Hepatocyte (in vitro differentiated cells): ENCODE results near the gene HLA-DPB1. TPM values are rescaled to one million over a fixed set of nuclear protein-coding genes. Genes with fewer than 3 reads are reported as not detected.

Experiments
- DNase-seq: peaks from one replicate; pipeline ENCODE4 v3.0.0-alpha.2; 2016; ENCODE audit warnings: low spot score
- H2AFZ ChIP-seq: fragments of 200-600 bp; sonication (generic); 2 replicates; pipeline ENCODE4 v1.6.0; 2016; ENCODE audit warnings: antibody characterized with exemption, mild to moderate bottlenecking
- H3K27ac ChIP-seq: fragments of 200-600 bp; sonication (generic); 2 replicates; pipeline ENCODE4 v1.5.1; 2016; ENCODE audit warnings: mild to moderate bottlenecking
- H3K27me3 ChIP-seq: fragments of 200-600 bp; sonication (generic); 2 replicates; pipeline ENCODE4 v1.6.1; 2016
- H3K36me3 ChIP-seq: fragments of 200-600 bp; sonication (generic); replicated peaks from 2 replicates; pipeline ENCODE4 v1.5.1; 2016; ENCODE audit warnings: low read depth; ENCODE audit not compliant: insufficient read depth
- H3K4me1 ChIP-seq: fragments of 200-600 bp; sonication (generic); 2 replicates; pipeline ENCODE4 v1.5.1; 2016; ENCODE audit warnings: mild to moderate bottlenecking, moderate library complexity; ENCODE audit not compliant: insufficient read depth
- H3K4me2 ChIP-seq: fragments of 200-600 bp; sonication (generic); 2 replicates; pipeline ENCODE4 v1.6.0; 2016
- H3K4me3 ChIP-seq: fragments of 200-600 bp; sonication (generic); 2 replicates; pipeline ENCODE4 v1.5.1; 2016; ENCODE audit warnings: mild to moderate bottlenecking
- H3K79me2 ChIP-seq: fragments of 200-600 bp; sonication (generic); 2 replicates; pipeline ENCODE4 v1.6.0; 2017; ENCODE audit warnings: mild to moderate bottlenecking
- H3K9me2 ChIP-seq: fragments of 200-600 bp; sonication (generic); replicated peaks from 2 replicates; pipeline ENCODE4 v1.6.0; 2017; ENCODE audit warnings: mild to moderate bottlenecking; ENCODE audit not compliant: insufficient read depth
- H3K9me3 ChIP-seq: fragments of 200-600 bp; sonication (generic); 2 replicates; pipeline ENCODE4 v1.5.1; 2016; ENCODE audit warnings: low read depth, mild to moderate bottlenecking
- H4K20me1 ChIP-seq: fragments of 200-600 bp; sonication (generic); 2 replicates; pipeline ENCODE4 v1.6.0; 2016; ENCODE audit warnings: mild to moderate bottlenecking; ENCODE audit not compliant: insufficient read depth, poor library complexity, severe bottlenecking
- EZH2 ChIP-seq: fragments of 200-600 bp; sonication (generic); IDR thresholded peaks from 2 replicates; pipeline ENCODE4 v1.6.1; 2016; ENCODE audit warnings: antibody characterized with exemption, mild to moderate bottlenecking, borderline replicate concordance
- EZH2phosphoT487 ChIP-seq: fragments of 200-600 bp; sonication (generic); IDR thresholded peaks from one replicate; pipeline ENCODE4 v1.6.1; 2018; ENCODE audit warnings: antibody characterized with exemption, mild to moderate bottlenecking, low read depth, moderate library complexity; ENCODE audit not compliant: unreplicated experiment, severe bottlenecking
- WGBS: methylation state at CpG from one replicate; pipeline ENCODE4 v1.1.6; 2016; ENCODE audit warnings: low lambda C conversion rate; ENCODE audit errors: missing lambda C conversion rate; 5-methylcytosine and 5-hydroxymethylcytosine counted together
- polyA plus RNA-seq: library from polyadenylated mRNA; unstranded; fragments of >200 nt; fragmentation: Nextera tagmentation; extraction: Ambion mirVana; gene quantifications from 2 replicates; pipeline ENCODE4 v1.2.1, GENCODE V29; 2016
- total RNA-seq: library from RNA; depleted of rRNA; stranded (reverse); fragments of >200 nt; gene quantifications from 2 replicates; pipeline ENCODE4 v1.2.3, GENCODE V29; 2014
- TF ChIP-seq, protein P1 (sequence below): fragments of 200-600 bp; sonication (generic); IDR thresholded peaks from 2 replicates; pipeline ENCODE4 v1.5.1; 2016; ENCODE audit warnings: antibody characterized with exemption, mild to moderate bottlenecking; ENCODE audit not compliant: poor library complexity

The HLA-DPB1 gene
- total and polyA plus RNA-seq, 2 experiments from 2014 or later = 12.4 to 22.1 TPM

DNA sequence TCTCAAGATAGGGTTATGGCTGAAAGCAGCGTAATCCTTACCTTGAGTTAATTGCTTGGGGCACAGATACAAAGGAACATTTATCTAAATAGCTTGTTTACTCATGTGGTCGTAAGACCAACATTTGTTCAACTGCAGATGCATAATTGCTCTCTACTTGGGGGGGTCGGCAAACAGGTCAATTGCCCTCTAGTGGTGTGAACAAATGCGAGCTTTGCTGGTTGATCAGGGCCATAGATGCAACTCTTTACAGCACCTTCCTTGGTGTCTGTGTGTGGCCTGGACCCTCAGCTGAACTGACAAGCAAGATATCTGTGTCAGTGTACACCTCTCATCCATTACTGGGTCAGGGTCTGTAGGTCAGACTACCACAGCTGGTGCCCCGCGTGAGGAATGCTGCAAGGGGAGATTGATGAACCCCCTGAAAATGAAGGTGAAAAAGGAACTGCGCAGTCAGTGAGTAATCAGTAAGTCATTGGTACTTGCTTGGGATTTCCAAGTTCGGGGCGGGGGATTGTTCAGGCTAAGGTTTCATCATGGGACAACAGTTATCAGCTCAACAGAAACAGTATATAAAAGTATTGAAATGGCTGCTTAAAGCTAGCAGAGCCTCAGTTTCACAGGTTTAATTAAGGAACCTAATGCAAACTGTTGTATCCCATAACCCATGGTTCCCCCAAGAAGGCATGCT lies 26.3 kb upstream of the HLA-DPB1 start:
- Histone ChIP-seq H3K9me2 (no peaks in the 10 kb centered on the region), H3K9me3 (no peaks in the 10 kb centered on the region), H3K27me3 (peaks cover 4% of the 10 kb centered on the region), H4K20me1 (no peaks in the 10 kb centered on the region), H3K27ac (no peak overlapping the region), H3K4me2 (no peak overlapping the region), H3K36me3 (no peaks in the 10 kb centered on the region), H3K4me3 (no peak overlapping the region), H3K4me1 (no peaks in the 10 kb centered on the region), H3K79me2 (no peaks in the 10 kb centered on the region), H2AFZ (no peak overlapping the region)
- DNase-seq = no peak
- TF ChIP-seq, protein P1, sequence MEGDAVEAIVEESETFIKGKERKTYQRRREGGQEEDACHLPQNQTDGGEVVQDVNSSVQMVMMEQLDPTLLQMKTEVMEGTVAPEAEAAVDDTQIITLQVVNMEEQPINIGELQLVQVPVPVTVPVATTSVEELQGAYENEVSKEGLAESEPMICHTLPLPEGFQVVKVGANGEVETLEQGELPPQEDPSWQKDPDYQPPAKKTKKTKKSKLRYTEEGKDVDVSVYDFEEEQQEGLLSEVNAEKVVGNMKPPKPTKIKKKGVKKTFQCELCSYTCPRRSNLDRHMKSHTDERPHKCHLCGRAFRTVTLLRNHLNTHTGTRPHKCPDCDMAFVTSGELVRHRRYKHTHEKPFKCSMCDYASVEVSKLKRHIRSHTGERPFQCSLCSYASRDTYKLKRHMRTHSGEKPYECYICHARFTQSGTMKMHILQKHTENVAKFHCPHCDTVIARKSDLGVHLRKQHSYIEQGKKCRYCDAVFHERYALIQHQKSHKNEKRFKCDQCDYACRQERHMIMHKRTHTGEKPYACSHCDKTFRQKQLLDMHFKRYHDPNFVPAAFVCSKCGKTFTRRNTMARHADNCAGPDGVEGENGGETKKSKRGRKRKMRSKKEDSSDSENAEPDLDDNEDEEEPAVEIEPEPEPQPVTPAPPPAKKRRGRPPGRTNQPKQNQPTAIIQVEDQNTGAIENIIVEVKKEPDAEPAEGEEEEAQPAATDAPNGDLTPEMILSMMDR = peak; percentile 17
- TF ChIP-seq EZH2 = no peak
- WGBS = 56% methylated on average over 9 of the region's 9 CpGs

DNA sequence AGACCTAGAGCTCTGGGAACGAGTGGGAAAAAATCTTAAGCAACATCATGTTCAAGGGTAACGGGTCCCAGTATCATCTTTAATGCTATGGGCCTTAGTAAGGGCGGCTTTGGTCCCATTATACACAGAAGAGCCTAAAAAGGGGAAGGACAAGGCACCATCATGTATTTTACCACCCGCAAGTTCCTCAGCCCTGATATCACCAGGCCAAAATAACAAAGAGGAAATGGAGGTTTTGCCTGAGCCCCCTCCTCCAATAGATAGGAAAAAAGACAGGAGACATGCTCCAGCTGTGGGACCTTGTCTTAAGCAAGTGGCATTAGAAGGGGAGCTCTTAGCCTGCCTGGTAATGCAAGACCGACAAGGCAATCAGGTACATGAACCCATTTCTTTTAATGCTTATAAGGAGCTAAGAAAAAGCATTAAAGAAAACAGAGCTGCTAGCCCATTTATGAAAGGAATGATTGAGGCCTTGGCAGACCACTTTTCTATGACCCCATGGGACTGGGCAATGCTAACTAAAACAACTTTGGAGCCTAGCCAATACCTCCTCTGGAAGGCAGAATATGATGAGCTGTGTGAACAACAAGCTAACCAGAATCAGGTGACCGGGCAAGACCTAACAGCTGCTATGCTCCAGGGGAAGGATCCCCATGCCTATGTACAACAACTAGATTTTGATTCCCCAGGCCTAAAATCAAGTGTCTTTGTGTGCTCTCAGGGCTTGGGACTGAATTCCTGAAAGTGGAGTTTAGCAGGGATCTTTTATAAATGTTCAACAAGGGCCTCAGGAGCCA lies 25.6 kb upstream of the HLA-DPB1 start:
- no peaks in the 10 kb centered on the region for H3K4me1 ChIP-seq
- H3K9me2 ChIP-seq = no peaks in the 10 kb centered on the region
- no peak overlapping the region for H3K4me2 ChIP-seq
- H3K4me3 ChIP-seq = no peak overlapping the region
- no peaks in the 10 kb centered on the region for H4K20me1 ChIP-seq
- WGBS = 79% methylated on average over 6 of the region's 6 CpGs
- H2AFZ ChIP-seq = no peak overlapping the region
- no peaks in the 10 kb centered on the region for H3K9me3 ChIP-seq
- no peak for DNase-seq
- H3K36me3 ChIP-seq = no peaks in the 10 kb centered on the region
- no peak for TF ChIP-seq EZH2
- TF ChIP-seq, protein P1 = no peak
- TF ChIP-seq EZH2phosphoT487 = no peak
- H3K27me3 ChIP-seq = peaks cover 4% of the 10 kb centered on the region
- H3K79me2 ChIP-seq = no peaks in the 10 kb centered on the region
- H3K27ac ChIP-seq = no peak overlapping the region

DNA sequence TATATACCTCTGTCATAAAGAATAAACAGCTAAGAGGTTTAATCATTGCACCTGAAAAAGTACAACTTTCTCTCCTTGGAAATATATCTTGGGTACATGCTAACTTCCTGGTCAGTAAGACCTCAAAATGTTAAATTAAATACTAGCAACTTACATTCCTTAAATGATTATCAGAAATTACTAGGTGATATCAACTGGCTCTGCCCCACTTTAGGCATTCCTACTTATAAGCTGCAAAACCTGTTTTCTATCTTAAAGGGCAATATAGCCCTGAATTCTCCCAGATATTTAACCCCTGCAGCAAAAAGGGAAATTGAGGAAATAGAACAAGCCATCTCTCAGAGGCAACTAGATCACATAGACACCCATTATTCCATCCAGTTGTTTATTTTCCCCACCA lies 23.2 kb upstream of the HLA-DPB1 start:
- Histone ChIP-seq H3K27me3 (peaks cover 1% of the 10 kb centered on the region), H4K20me1 (no peaks in the 10 kb centered on the region), H3K27ac (no peak overlapping the region), H3K9me2 (no peaks in the 10 kb centered on the region), H3K4me2 (no peak overlapping the region), H3K4me1 (no peaks in the 10 kb centered on the region), H3K79me2 (no peaks in the 10 kb centered on the region), H3K36me3 (no peaks in the 10 kb centered on the region), H3K4me3 (no peak overlapping the region), H3K9me3 (no peaks in the 10 kb centered on the region), H2AFZ (no peak overlapping the region)
- no peak for TF ChIP-seq EZH2
- no peak for TF ChIP-seq EZH2phosphoT487
- DNase-seq = no peak

GRCh38 chr6:33053230-33053629 lies 22.6 kb upstream of the HLA-DPB1 start:
- H3K4me1 ChIP-seq = no peaks in the 10 kb centered on the region
- H4K20me1 ChIP-seq = no peaks in the 10 kb centered on the region
- H3K36me3 ChIP-seq = no peaks in the 10 kb centered on the region
- DNase-seq = peak; percentile 11
- no peak overlapping the region for H3K4me3 ChIP-seq
- 29% methylated on average over 4 of the region's 4 CpGs for WGBS
- no peaks in the 10 kb centered on the region for H3K9me2 ChIP-seq
- no peaks in the 10 kb centered on the region for H3K79me2 ChIP-seq
- H3K9me3 ChIP-seq = no peaks in the 10 kb centered on the region
- H2AFZ ChIP-seq = no peak overlapping the region
- TF ChIP-seq, protein P1 = no peak
- TF ChIP-seq EZH2 = no peak
- TF ChIP-seq EZH2phosphoT487 = no peak
- no peak overlapping the region for H3K4me2 ChIP-seq
- no peaks in the 10 kb centered on the region for H3K27me3 ChIP-seq
- no peak overlapping the region for H3K27ac ChIP-seq
